Loucy (cell line): ENCODE measurements around the gene TMEM119.

Experiments
- CTCF ChIP-seq: fragments of 200-600 bp; sonication (generic); conservative IDR thresholded peaks from 2 replicates; pipeline ENCODE4 v1.5.1; 2014; ENCODE audit warnings: mild to moderate bottlenecking, antibody characterized with exemption, low read length
- EZH2phosphoT487 ChIP-seq: fragments of 200-600 bp; IDR thresholded peaks from 2 replicates; pipeline ENCODE4 v1.6.1; 2018; ENCODE audit warnings: antibody characterized with exemption, mild to moderate bottlenecking, moderate library complexity, borderline replicate concordance

- TF ChIP-seq CTCF (no peak), EZH2phosphoT487 (no peak)
Observed at GRCh38 chr12:108575199-108575912, 22.5 kb downstream of the TMEM119 start.
